H9 (cell line): ENCODE results near the gene ZNF319. TPM values are rescaled to one million over a fixed set of nuclear protein-coding genes. Genes with fewer than 3 reads are reported as not detected.

ENCODE experiments used
- DNase-seq: peaks from one replicate; pipeline ENCODE4 v3.0.0-alpha.2; 2017
- H2AFZ ChIP-seq: one replicate; pipeline ENCODE4 v1.6.1; 2013; ENCODE audit warnings: mild to moderate bottlenecking, low read length, control low read depth, moderate library complexity
- H2AK5ac ChIP-seq: 2 replicates; pipeline ENCODE4 v1.6.1; 2013; ENCODE audit warnings: low read length, control low read depth, mixed read lengths; ENCODE audit not compliant: insufficient read length
- H2BK120ac ChIP-seq: one replicate; pipeline ENCODE4 v1.6.1; 2013; ENCODE audit warnings: low read depth, mild to moderate bottlenecking, low read length, control low read depth, inconsistent platforms; ENCODE audit not compliant: poor library complexity, severe bottlenecking
- H2BK12ac ChIP-seq: 2 replicates; pipeline ENCODE4 v1.6.1; 2013; ENCODE audit warnings: low read length, control low read depth, mixed read lengths, low read depth; ENCODE audit not compliant: insufficient read length
- H2BK15ac ChIP-seq: 2 replicates; pipeline ENCODE4 v1.6.1; 2013; ENCODE audit warnings: low read depth, low read length, control low read depth
- H2BK20ac ChIP-seq: one replicate; pipeline ENCODE4 v1.6.1; 2013; ENCODE audit warnings: low read depth, mild to moderate bottlenecking, low read length, control low read depth, inconsistent platforms; ENCODE audit not compliant: poor library complexity, severe bottlenecking
- H2BK5ac ChIP-seq: 2 replicates; pipeline ENCODE4 v1.6.1; 2013; ENCODE audit warnings: low read length, control low read depth, mixed read lengths; ENCODE audit not compliant: insufficient read length
- H3K14ac ChIP-seq: 2 replicates; pipeline ENCODE4 v1.6.1; 2013; ENCODE audit warnings: low read length, control low read depth; ENCODE audit not compliant: insufficient read depth
- H3K18ac ChIP-seq: 2 replicates; pipeline ENCODE4 v1.6.1; 2013; ENCODE audit warnings: low read depth, mild to moderate bottlenecking, mixed read lengths, low read length, control low read depth; ENCODE audit not compliant: insufficient read length
- H3K23ac ChIP-seq: 2 replicates; pipeline ENCODE4 v1.6.1; 2013; ENCODE audit warnings: low read length, control low read depth, mixed read lengths, low read depth; ENCODE audit not compliant: insufficient read length
- H3K23me2 ChIP-seq: 2 replicates; pipeline ENCODE4 v1.6.1; 2013; ENCODE audit warnings: low read depth, mild to moderate bottlenecking, mixed read lengths, low read length, control low read depth; ENCODE audit not compliant: insufficient read length, poor library complexity, severe bottlenecking
- H3K27ac ChIP-seq: 2 replicates; pipeline ENCODE4 v1.5.1; 2013; ENCODE audit warnings: low read length, control low read depth, mixed read lengths, low read depth; ENCODE audit not compliant: insufficient read length
- H3K27me3 ChIP-seq: 2 replicates; pipeline ENCODE4 v1.6.1; 2013; ENCODE audit warnings: low read length, control low read depth, inconsistent platforms; ENCODE audit not compliant: insufficient read depth
- H3K4ac ChIP-seq: 2 replicates; pipeline ENCODE4 v1.6.1; 2013; ENCODE audit warnings: low read depth, mild to moderate bottlenecking, control low read depth, inconsistent platforms, low read length, moderate library complexity
- H3K4me1 ChIP-seq: 2 replicates; pipeline ENCODE4 v1.6.1; 2013; ENCODE audit warnings: low read length, control low read depth, inconsistent platforms; ENCODE audit not compliant: insufficient read depth
- H3K4me2 ChIP-seq: 2 replicates; pipeline ENCODE4 v1.6.1; 2013; ENCODE audit warnings: low read length, control low read depth, mixed read lengths; ENCODE audit not compliant: insufficient read length, insufficient read depth
- H3K56ac ChIP-seq: 2 replicates; pipeline ENCODE4 v1.6.1; 2013; ENCODE audit warnings: low read depth, mild to moderate bottlenecking, mixed read lengths, low read length, control low read depth; ENCODE audit not compliant: insufficient read length
- H3K79me1 ChIP-seq: 2 replicates; pipeline ENCODE4 v1.6.1; 2013; ENCODE audit warnings: low read depth, mild to moderate bottlenecking, moderate library complexity, low read length, control low read depth, inconsistent platforms; ENCODE audit not compliant: insufficient read depth, poor library complexity, severe bottlenecking
- H3K79me2 ChIP-seq: 2 replicates; pipeline ENCODE4 v1.6.1; 2013; ENCODE audit warnings: low read length, control low read depth, inconsistent platforms; ENCODE audit not compliant: insufficient read depth
- H3K9ac ChIP-seq: 2 replicates; pipeline ENCODE4 v1.6.1; 2013; ENCODE audit warnings: low read length, control low read depth, mixed read lengths; ENCODE audit not compliant: insufficient read length; ENCODE audit errors: extremely low read depth
- H3K9me3 ChIP-seq: one replicate; pipeline ENCODE4 v1.6.1; 2013; ENCODE audit warnings: low read depth, low read length, inconsistent platforms; ENCODE audit not compliant: control insufficient read depth
- H3T11ph ChIP-seq: one replicate; pipeline ENCODE4 v1.6.1; 2013; ENCODE audit warnings: mild to moderate bottlenecking, low read length, control low read depth, inconsistent platforms
- H4K20me1 ChIP-seq: one replicate; pipeline ENCODE4 v1.6.1; 2013; ENCODE audit not compliant: control insufficient read depth, insufficient read length, insufficient read depth
- H4K5ac ChIP-seq: 2 replicates; pipeline ENCODE4 v1.6.1; 2013; ENCODE audit warnings: low read depth, mild to moderate bottlenecking, mixed read lengths, low read length, control low read depth; ENCODE audit not compliant: insufficient read length
- H4K8ac ChIP-seq: replicated peaks from 2 replicates; pipeline ENCODE4 v1.6.1; 2013; ENCODE audit warnings: low read length, control low read depth, mixed read lengths, low read depth; ENCODE audit not compliant: insufficient read length
- H4K91ac ChIP-seq: 2 replicates; pipeline ENCODE4 v1.6.1; 2013; ENCODE audit warnings: low read depth, mild to moderate bottlenecking, moderate library complexity, mixed read lengths, low read length, control low read depth; ENCODE audit not compliant: insufficient read length
- H3K27ac Mint-ChIP-seq, 3 experiments: 2 replicates in 2 of 3; 3 replicates in 1 of 3; pipeline ENCODE4 v1.8.0; 2020 to 2021; ENCODE audit warnings: mixed read lengths in 3 of 3, mild to moderate bottlenecking in 1 of 3, moderate library complexity in 1 of 3
- H3K27me3 Mint-ChIP-seq: 2 replicates; pipeline ENCODE4 v1.8.0; 2021; ENCODE audit warnings: low read depth, mild to moderate bottlenecking, moderate library complexity, mixed read lengths
- H3K36me3 Mint-ChIP-seq, 3 experiments: 2 replicates in 2 of 3; 3 replicates in 1 of 3; pipeline ENCODE4 v1.8.0; 2020 to 2021; ENCODE audit warnings: low read depth in 3 of 3, mixed read lengths in 3 of 3; ENCODE audit not compliant: insufficient read depth in 1 of 3
- H3K4me1 Mint-ChIP-seq, 2 experiments: 2 replicates each; pipeline ENCODE4 v1.8.0; 2020; ENCODE audit warnings: mixed read lengths in 2 of 2
- H3K4me3 Mint-ChIP-seq, 2 experiments: 2 replicates in 1 of 2; 3 replicates in 1 of 2; pipeline ENCODE4 v1.8.0; 2020 to 2021; ENCODE audit warnings: mild to moderate bottlenecking in 2 of 2, mixed read lengths in 2 of 2, moderate library complexity in 1 of 2
- H3K9me3 Mint-ChIP-seq, 2 experiments: 2 replicates in 1 of 2; 3 replicates in 1 of 2; pipeline ENCODE4 v1.8.0; 2020; ENCODE audit warnings: mild to moderate bottlenecking in 2 of 2, mixed read lengths in 2 of 2, moderate library complexity in 1 of 2
- WGBS: extraction: QIAGEN DNeasy Blood & Tissue Kit; methylation state at CpG from one replicate; pipeline ENCODE4 v1.1.7; 2013; ENCODE audit warnings: missing lambda C conversion rate, low lambda C conversion rate, mixed read lengths; ENCODE audit not compliant: insufficient read length; ENCODE audit errors: extremely low coverage; 5-methylcytosine and 5-hydroxymethylcytosine counted together
- total RNA-seq: library from RNA; stranded (reverse); gene quantifications from 2 replicates; pipeline ENCODE4 v1.2.1, GENCODE V29; 2021
- TF ChIP-seq, protein P1 (sequence below): fragments of 200-600 bp; sonication (generic); conservative IDR thresholded peaks from 3 replicates; pipeline ENCODE4 v1.8.0; 2021; ENCODE audit warnings: antibody characterized with exemption, mild to moderate bottlenecking

The ZNF319 gene
- total RNA-seq, 1 experiment from 2014 or later: 5.6 TPM

DNA sequence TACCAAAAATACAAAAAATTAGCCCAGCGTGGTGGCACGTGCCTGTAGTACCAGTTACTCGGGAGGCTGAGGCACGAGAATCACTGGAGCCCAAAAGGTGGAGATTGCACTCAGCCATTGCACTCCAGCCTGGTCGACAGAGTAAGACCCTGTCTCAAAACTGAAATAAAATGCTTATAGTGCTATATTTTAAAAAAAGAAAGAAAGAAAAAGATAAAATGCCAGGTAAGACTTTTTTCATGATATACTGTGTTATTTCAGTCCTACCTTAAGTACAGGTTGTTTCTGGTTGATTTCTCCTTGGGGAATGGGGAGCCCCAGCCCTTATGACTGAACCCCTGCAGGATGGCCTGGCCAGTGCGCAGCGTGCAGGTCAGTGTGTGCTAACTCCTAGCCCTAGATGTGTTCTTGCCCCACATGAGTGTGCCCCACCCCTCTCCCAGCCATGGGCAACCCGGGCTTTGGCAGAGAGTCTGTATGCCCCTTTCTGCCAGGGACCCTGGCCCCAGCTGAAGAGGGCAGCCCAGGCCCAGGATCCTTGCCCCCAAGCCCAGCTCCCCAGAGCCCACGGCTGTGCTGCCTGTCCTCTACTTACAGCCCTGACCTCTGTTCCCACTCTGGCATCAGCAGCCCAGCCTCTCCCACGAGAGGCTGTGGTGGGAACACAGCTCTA lies 30.9 kb downstream of the ZNF319 start:
- H3K79me2 ChIP-seq: no peaks in the 10 kb centered on the region
- no peak overlapping the region for H2AFZ ChIP-seq
- DNase-seq: no peak
- no peak overlapping the region for H3K18ac ChIP-seq
- H2BK120ac ChIP-seq: no peak overlapping the region
- H3K56ac ChIP-seq: no peak overlapping the region
- Mint-ChIP-seq H3K27me3 (peaks cover 4% of the 10 kb centered on the region), H3K27ac (no peak overlapping the region; a peak in 1 of 7 replicates), H3K4me3 (no peak overlapping the region), H3K36me3 (no peaks in the 10 kb centered on the region), H3K9me3 (no peaks in the 10 kb centered on the region), H3K4me1 (peaks cover 2 to 12% of the 10 kb centered on the region in 2 experiments; a peak in 3 of 4 replicates)
- no peak overlapping the region for H3K27ac ChIP-seq
- no peak overlapping the region; the same call in 1 of the 2 replicates for H3K14ac ChIP-seq
- no peak overlapping the region for H2AK5ac ChIP-seq
- H3T11ph ChIP-seq: no peak overlapping the region
- no peaks in the 10 kb centered on the region for H3K4me1 ChIP-seq
- no peak overlapping the region for H2BK5ac ChIP-seq
- H4K5ac ChIP-seq: no peak overlapping the region
- TF ChIP-seq, protein P1, sequence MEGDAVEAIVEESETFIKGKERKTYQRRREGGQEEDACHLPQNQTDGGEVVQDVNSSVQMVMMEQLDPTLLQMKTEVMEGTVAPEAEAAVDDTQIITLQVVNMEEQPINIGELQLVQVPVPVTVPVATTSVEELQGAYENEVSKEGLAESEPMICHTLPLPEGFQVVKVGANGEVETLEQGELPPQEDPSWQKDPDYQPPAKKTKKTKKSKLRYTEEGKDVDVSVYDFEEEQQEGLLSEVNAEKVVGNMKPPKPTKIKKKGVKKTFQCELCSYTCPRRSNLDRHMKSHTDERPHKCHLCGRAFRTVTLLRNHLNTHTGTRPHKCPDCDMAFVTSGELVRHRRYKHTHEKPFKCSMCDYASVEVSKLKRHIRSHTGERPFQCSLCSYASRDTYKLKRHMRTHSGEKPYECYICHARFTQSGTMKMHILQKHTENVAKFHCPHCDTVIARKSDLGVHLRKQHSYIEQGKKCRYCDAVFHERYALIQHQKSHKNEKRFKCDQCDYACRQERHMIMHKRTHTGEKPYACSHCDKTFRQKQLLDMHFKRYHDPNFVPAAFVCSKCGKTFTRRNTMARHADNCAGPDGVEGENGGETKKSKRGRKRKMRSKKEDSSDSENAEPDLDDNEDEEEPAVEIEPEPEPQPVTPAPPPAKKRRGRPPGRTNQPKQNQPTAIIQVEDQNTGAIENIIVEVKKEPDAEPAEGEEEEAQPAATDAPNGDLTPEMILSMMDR: no peak
- no peaks in the 10 kb centered on the region; the same call in 1 of the 2 replicates for H3K27me3 ChIP-seq
- no peaks in the 10 kb centered on the region for H3K23me2 ChIP-seq
- H2BK12ac ChIP-seq: no peak overlapping the region
- H3K4me2 ChIP-seq: no peak overlapping the region
- H3K9ac ChIP-seq: no peak overlapping the region
- no peak overlapping the region for H3K4ac ChIP-seq
- no peak overlapping the region for H4K91ac ChIP-seq
- H3K79me1 ChIP-seq: no peaks in the 10 kb centered on the region
- H2BK20ac ChIP-seq: no peak overlapping the region
- no peaks in the 10 kb centered on the region for H4K20me1 ChIP-seq
- no peak overlapping the region for H3K23ac ChIP-seq
- no peaks in the 10 kb centered on the region for H3K9me3 ChIP-seq
- H2BK15ac ChIP-seq: no peak overlapping the region
- WGBS: no CpG with 5 or more reads among the region's 10 CpGs
- H4K8ac ChIP-seq: no peak overlapping the region
